GM23248 (cell line): Measurements from ENCODE around the gene VPS39.

Source experiments
- EZH2 ChIP-seq: fragments of 200-600 bp; sonication (generic); IDR thresholded peaks from 2 replicates; pipeline ENCODE4 v1.6.1; 2018; ENCODE audit warnings: antibody characterized with exemption, mild to moderate bottlenecking; ENCODE audit not compliant: insufficient read depth, poor library complexity, severe bottlenecking
- EZH2phosphoT487 ChIP-seq: fragments of 200-600 bp; sonication (generic); IDR thresholded peaks from 2 replicates; pipeline ENCODE4 v1.6.1; 2018; ENCODE audit warnings: antibody characterized with exemption, moderate library complexity, mild to moderate bottlenecking, low read depth; ENCODE audit not compliant: insufficient read depth

DNA sequence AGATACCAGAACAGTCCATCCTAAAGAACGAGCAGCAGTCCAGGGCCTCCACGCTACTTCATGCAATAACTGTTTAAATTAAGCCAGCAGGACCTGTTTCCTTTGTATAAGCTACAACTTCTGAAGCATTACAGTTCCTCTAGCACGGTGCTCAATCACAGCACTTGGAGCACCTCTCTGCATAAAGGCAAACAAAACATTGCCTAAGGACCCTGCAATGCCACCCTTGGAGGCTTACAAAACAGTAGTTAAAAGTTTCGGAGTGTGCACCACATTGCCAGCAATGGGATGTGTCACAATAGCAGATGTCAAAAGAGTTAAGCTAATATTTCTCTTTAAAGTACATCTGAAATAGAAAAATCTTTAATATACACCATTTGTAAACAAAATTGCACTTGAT lies 2.6 kb upstream of the VPS39 start:
- TF ChIP-seq EZH2 = no peak
- TF ChIP-seq EZH2phosphoT487 = no peak
